RWPE2 (cell line): ENCODE results near the gene FUOM.

Experiments
- ATAC-seq: fragments of 200-7000 bp; cut with Tn5 transposase; 3 replicates; pipeline ENCODE4 v1.9.1; 2021; ENCODE audit warnings: low read depth
- DNase-seq: peaks from one replicate; pipeline ENCODE4 v3.0.0-alpha.2; 2020; ENCODE audit warnings: low spot score
- H3K27ac ChIP-seq: fragments of 450-650 bp; 2 replicates; pipeline ENCODE4 v1.5.1; 2017; ENCODE audit warnings: mild to moderate bottlenecking; ENCODE audit not compliant: poor library complexity, severe bottlenecking
- H3K27me3 ChIP-seq: fragments of 250-450 bp; sonication (Bioruptor Pico); 2 replicates; pipeline ENCODE4 v1.5.1; 2021; ENCODE audit warnings: mild to moderate bottlenecking, moderate library complexity; ENCODE audit not compliant: insufficient read depth, poor library complexity, severe bottlenecking
- H3K36me3 ChIP-seq: fragments of 250-450 bp; sonication (Bioruptor Pico); 2 replicates; pipeline ENCODE4 v1.5.1; 2020; ENCODE audit warnings: low read depth, mild to moderate bottlenecking, moderate library complexity
- H3K4me1 ChIP-seq: fragments of 250-450 bp; sonication (Bioruptor Pico); 2 replicates; pipeline ENCODE4 v1.5.1; 2021; ENCODE audit warnings: mild to moderate bottlenecking, moderate library complexity; ENCODE audit not compliant: insufficient read depth, poor library complexity, severe bottlenecking
- H3K4me3 ChIP-seq: fragments of 250-450 bp; sonication (Bioruptor Pico); 2 replicates; pipeline ENCODE4 v1.5.1; 2021; ENCODE audit warnings: mild to moderate bottlenecking, moderate library complexity; ENCODE audit not compliant: severe bottlenecking
- H3K9me3 ChIP-seq: fragments of 250-450 bp; sonication (Bioruptor Pico); 2 replicates; pipeline ENCODE4 v1.5.1; 2021; ENCODE audit warnings: mild to moderate bottlenecking, moderate library complexity; ENCODE audit not compliant: severe bottlenecking
- TF ChIP-seq, protein P1 (sequence below): fragments of 450-650 bp; IDR thresholded peaks from one replicate; pipeline ENCODE4 v1.5.1; 2017; ENCODE audit warnings: mild to moderate bottlenecking, moderate library complexity; ENCODE audit not compliant: poor library complexity, severe bottlenecking

The FUOM gene

DNA sequence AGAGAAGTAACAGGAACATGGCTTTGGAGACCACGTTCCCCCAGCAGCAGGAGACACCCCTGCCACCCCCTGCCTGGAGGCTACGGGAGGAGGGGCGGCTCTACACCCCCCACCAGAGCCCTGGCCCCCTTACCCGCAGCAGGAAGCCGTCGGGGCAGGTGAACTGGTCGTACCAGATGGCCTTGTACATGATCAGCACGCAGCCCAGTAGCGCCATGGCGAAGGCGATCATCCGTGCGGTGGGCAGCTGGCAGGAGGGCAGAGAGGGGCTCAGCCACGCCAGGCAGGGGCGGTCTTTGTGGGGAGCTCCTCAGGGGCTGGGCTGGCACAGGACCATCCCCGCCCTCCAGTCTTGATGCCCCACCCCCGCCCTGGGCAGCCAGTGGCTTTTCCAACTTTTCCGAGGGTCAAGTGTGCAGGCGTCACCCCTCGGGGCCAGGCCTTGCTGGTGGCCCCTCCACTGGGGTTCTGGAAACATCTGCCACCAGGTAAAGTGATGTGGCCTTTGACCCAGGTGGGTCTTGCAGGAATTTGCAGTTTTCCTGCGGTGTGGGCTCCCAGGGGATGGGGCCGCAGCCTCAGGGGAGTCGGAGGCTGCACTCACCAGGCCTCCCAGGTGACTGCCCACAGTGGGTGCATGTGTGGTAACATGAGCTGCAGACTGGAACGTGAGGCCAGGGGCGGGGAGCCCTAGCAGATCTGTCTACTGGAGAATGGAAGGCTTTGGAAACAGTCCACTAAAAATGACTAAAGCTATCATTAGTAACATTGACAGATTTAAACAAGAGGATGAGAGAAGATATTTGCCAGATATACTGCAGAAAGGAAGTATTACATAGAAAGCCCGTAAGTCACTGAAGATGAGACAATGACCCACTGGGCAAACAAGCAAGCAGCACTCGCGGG lies 30.8 kb downstream of the FUOM start:
- Histone ChIP-seq H3K36me3 (no peaks in the 10 kb centered on the region), H3K9me3 (no peaks in the 10 kb centered on the region), H3K4me1 (no peaks in the 10 kb centered on the region), H3K4me3 (no peak overlapping the region), H3K27ac (no peak overlapping the region), H3K27me3 (peaks cover 52% of the 10 kb centered on the region)
- no peak for DNase-seq
- TF ChIP-seq, protein P1, sequence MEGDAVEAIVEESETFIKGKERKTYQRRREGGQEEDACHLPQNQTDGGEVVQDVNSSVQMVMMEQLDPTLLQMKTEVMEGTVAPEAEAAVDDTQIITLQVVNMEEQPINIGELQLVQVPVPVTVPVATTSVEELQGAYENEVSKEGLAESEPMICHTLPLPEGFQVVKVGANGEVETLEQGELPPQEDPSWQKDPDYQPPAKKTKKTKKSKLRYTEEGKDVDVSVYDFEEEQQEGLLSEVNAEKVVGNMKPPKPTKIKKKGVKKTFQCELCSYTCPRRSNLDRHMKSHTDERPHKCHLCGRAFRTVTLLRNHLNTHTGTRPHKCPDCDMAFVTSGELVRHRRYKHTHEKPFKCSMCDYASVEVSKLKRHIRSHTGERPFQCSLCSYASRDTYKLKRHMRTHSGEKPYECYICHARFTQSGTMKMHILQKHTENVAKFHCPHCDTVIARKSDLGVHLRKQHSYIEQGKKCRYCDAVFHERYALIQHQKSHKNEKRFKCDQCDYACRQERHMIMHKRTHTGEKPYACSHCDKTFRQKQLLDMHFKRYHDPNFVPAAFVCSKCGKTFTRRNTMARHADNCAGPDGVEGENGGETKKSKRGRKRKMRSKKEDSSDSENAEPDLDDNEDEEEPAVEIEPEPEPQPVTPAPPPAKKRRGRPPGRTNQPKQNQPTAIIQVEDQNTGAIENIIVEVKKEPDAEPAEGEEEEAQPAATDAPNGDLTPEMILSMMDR: no peak
- no peak for ATAC-seq

GRCh38 chr10:133326223-133326551 lies 31.6 kb downstream of the FUOM start:
- H3K4me1 ChIP-seq: no peaks in the 10 kb centered on the region
- H3K36me3 ChIP-seq: no peaks in the 10 kb centered on the region
- no peak for DNase-seq
- no peak overlapping the region for H3K27ac ChIP-seq
- no peak overlapping the region for H3K4me3 ChIP-seq
- TF ChIP-seq, protein P1: no peak
- no peak for ATAC-seq
- peaks cover 45% of the 10 kb centered on the region for H3K27me3 ChIP-seq
- no peaks in the 10 kb centered on the region for H3K9me3 ChIP-seq

DNA sequence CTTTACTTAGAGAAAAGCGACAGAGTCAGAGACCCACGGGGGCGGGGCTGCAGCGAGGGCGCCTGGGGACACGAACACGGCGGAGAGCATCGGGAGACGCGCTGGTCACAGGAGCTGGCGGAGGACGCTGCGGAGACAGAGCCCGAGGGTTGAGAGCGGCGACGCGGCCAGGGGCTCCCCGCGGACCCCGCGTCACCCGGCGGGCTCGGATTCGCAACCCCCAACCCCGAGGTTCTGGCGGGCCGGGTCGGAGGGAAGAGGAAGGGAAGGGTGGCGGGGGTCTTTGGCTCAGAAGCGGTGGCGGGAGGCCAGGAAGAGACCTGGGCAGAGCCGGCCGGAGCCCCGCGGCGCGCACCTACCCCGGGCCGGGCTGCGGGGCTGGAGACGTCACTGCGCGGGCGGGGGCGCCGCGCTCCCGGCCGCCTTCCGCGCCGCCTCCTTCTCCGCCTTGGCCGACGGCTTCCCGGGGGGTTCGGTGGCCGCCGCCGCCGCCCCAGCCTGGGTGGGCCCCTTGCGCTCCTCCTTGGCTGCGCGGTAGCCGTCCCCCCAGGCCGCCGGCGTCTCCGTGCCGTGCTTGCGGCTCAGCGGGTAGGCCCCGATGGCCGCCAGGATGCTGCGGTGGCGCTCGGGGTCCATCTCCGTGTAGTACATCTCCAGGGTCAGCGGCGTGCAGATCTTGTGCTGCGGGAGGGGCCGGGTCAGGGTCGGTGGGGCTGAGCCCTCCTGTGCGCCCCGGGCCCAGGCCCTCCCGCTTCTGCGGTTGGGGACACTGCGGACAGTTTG lies 32.2 kb downstream of the FUOM start:
- no peaks in the 10 kb centered on the region for H3K4me1 ChIP-seq
- ATAC-seq: 0 out of 3 replicates have a peak, but pooled peaks have one; percentile 19
- H3K4me3 ChIP-seq: peak overlapping the region; percentile 18
- no peaks in the 10 kb centered on the region for H3K9me3 ChIP-seq
- no peaks in the 10 kb centered on the region for H3K36me3 ChIP-seq
- H3K27me3 ChIP-seq: peaks cover 39% of the 10 kb centered on the region
- no peak overlapping the region for H3K27ac ChIP-seq
- DNase-seq: peak; percentile 45
- TF ChIP-seq, protein P1: no peak

- DNase-seq (peak; percentile 66), ATAC-seq (no peak)
- Histone ChIP-seq H3K4me1 (no peaks in the 10 kb centered on the region), H3K36me3 (no peaks in the 10 kb centered on the region), H3K4me3 (no peak overlapping the region), H3K27me3 (peaks cover 37% of the 10 kb centered on the region), H3K9me3 (no peaks in the 10 kb centered on the region), H3K27ac (no peak overlapping the region)
- TF ChIP-seq, protein P1: no peak
Observed at GRCh38 chr10:133324857-133325260, 33.0 kb downstream of the FUOM start.
